Measurements from ENCODE around the gene AP1M1.

DNA sequence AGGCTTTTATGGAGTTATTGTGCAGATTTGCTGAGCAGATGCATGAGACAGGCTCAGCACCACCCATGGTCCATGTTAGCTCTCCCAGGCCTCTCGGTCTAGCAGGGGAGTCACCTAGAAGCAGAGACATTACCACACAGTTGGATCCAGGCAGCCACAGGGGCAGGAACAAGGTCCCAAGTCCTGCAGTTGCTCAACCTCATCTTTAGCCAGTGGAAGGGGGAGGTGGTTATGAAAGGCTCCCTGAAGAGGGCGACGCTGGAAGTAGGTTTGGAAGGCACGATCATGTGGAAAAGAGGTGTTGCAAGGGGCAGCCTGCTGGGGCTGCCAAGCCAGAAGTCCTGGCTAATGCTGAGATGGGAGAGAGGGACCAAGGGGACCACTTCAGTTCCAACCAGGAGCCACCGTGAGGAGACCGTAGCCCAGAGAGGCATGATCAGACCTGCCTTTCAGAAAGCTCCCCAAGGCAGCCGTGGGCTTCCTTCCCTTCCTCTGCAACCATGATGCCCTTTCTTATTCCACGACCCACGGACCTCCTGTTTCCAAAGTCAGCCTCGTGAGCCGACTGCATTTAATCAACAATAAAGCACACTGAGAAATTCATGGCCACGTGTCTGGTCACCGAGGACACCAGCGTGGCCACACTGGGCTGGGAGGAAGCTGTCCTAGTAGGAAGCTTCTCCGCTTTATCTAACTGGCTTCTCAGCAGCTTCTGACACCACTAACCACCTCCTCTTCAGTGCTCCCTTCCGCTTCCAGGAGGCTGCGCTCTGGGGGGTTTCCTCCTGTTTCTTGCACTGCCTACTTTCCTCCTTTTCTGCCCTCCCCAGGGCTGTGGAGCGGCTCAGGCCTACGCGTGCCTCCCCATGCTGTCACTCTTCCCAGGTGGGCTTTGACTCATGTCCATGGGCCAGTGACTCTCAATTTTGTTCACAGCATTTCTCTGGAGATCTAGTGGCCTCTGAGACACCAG is 2.6 kb downstream of the AP1M1 start:
- TF ChIP-seq, protein P1, sequence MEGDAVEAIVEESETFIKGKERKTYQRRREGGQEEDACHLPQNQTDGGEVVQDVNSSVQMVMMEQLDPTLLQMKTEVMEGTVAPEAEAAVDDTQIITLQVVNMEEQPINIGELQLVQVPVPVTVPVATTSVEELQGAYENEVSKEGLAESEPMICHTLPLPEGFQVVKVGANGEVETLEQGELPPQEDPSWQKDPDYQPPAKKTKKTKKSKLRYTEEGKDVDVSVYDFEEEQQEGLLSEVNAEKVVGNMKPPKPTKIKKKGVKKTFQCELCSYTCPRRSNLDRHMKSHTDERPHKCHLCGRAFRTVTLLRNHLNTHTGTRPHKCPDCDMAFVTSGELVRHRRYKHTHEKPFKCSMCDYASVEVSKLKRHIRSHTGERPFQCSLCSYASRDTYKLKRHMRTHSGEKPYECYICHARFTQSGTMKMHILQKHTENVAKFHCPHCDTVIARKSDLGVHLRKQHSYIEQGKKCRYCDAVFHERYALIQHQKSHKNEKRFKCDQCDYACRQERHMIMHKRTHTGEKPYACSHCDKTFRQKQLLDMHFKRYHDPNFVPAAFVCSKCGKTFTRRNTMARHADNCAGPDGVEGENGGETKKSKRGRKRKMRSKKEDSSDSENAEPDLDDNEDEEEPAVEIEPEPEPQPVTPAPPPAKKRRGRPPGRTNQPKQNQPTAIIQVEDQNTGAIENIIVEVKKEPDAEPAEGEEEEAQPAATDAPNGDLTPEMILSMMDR (IDR thresholded peaks at IDR 0.05), result no peak
- no peak for TF ChIP-seq POLR2AphosphoS5 (IDR thresholded peaks at IDR 0.05)
